Neural cell (in vitro differentiated cells): ENCODE measurements around the gene GAP43. TPM values are rescaled to one million over a fixed set of nuclear protein-coding genes. Genes with fewer than 3 reads are reported as not detected.

Source experiments
- H2AFZ ChIP-seq: fragments of 200-600, 300-800 bp; sonication (generic), shearing (Covaris generic); 2 replicates; pipeline ENCODE4 v1.6.0; 2014; ENCODE audit warnings: low read depth, mild to moderate bottlenecking, antibody characterized with exemption, low read length, moderate library complexity
- H3F3A ChIP-seq: fragments of 200-600 bp; shearing (Covaris generic); 2 replicates; pipeline ENCODE4 v1.6.1; 2016; ENCODE audit warnings: mild to moderate bottlenecking, moderate library complexity, mixed read lengths, antibody characterized with exemption, low read length; ENCODE audit not compliant: insufficient read depth, poor library complexity, severe bottlenecking
- H3K27ac ChIP-seq: fragments of 200-600, 300-800 bp; sonication (generic), shearing (Covaris generic); 2 replicates; pipeline ENCODE4 v1.5.1; 2014; ENCODE audit warnings: mild to moderate bottlenecking, low read length, moderate library complexity
- H3K27me3 ChIP-seq: fragments of 300-800, 200-600 bp; sonication (generic), shearing (Covaris generic); 2 replicates; pipeline ENCODE4 v1.6.0; 2014; ENCODE audit warnings: mild to moderate bottlenecking, low read depth, low read length, moderate library complexity; ENCODE audit not compliant: insufficient read depth
- H3K36me3 ChIP-seq: fragments of 300-800, 200-600 bp; sonication (generic), shearing (Covaris generic); 2 replicates; pipeline ENCODE4 v1.5.1; 2014; ENCODE audit warnings: mild to moderate bottlenecking, antibody characterized with exemption, low read length, moderate library complexity; ENCODE audit not compliant: insufficient read depth
- H3K4me2 ChIP-seq: fragments of 300-800, 200-600 bp; sonication (generic), shearing (Covaris generic); 2 replicates; pipeline ENCODE4 v1.6.0; 2014; ENCODE audit warnings: mild to moderate bottlenecking, low read length
- H3K4me3 ChIP-seq: fragments of 300-800, 200-600 bp; sonication (generic), shearing (Covaris generic); 2 replicates; pipeline ENCODE4 v1.5.1; 2014; ENCODE audit warnings: mild to moderate bottlenecking, low read length, moderate library complexity
- H3K79me2 ChIP-seq: fragments of 200-600 bp; shearing (Covaris generic); replicated peaks from 2 replicates; pipeline ENCODE4 v1.6.0; 2014; ENCODE audit warnings: mild to moderate bottlenecking, low read length, moderate library complexity; ENCODE audit not compliant: insufficient read depth
- H3K9ac ChIP-seq: fragments of 300-800, 200-600 bp; sonication (generic), shearing (Covaris generic); 2 replicates; pipeline ENCODE4 v1.6.1; 2016; ENCODE audit warnings: mild to moderate bottlenecking, low read length, mixed read lengths
- H3K9me2 ChIP-seq: fragments of 200-600 bp; shearing (Covaris generic); 2 replicates; pipeline ENCODE4 v1.6.1; 2016; ENCODE audit warnings: mild to moderate bottlenecking, low read length, mixed read lengths; ENCODE audit not compliant: insufficient read depth
- H3K9me3 ChIP-seq: fragments of 200-600, 300-800 bp; sonication (generic), shearing (Covaris generic); 2 replicates; pipeline ENCODE4 v1.6.1; 2016; ENCODE audit warnings: mild to moderate bottlenecking, mixed run types, low read length, moderate library complexity, mixed read lengths
- H4K20me1 ChIP-seq: fragments of 200-600 bp; shearing (Covaris generic); 2 replicates; pipeline ENCODE4 v1.6.1; 2016; ENCODE audit warnings: mild to moderate bottlenecking, mixed run types; ENCODE audit not compliant: insufficient read depth
- EP300 ChIP-seq: fragments of 450-650 bp; conservative IDR thresholded peaks from 2 replicates; pipeline ENCODE4 v1.6.1; 2014; ENCODE audit warnings: antibody characterized with exemption, mild to moderate bottlenecking, moderate library complexity; ENCODE audit not compliant: poor library complexity, severe bottlenecking
- EZH2 ChIP-seq: fragments of 200-600, 300-800 bp; shearing (Covaris generic), sonication (generic); IDR thresholded peaks from 2 replicates; pipeline ENCODE4 v1.6.1; 2014; ENCODE audit warnings: antibody characterized with exemption, low read length, borderline replicate concordance, mild to moderate bottlenecking; ENCODE audit not compliant: insufficient read depth, poor library complexity, severe bottlenecking
- MXI1 ChIP-seq: fragments of 450-650 bp; conservative IDR thresholded peaks from 2 replicates; pipeline ENCODE4 v1.6.1; 2014; ENCODE audit warnings: antibody characterized with exemption, mild to moderate bottlenecking; ENCODE audit not compliant: poor library complexity, severe bottlenecking
- POLR2AphosphoS5 ChIP-seq: IDR thresholded peaks from 2 replicates; pipeline ENCODE4 v1.6.1; 2012
- RAD21 ChIP-seq: fragments of 450-650 bp; conservative IDR thresholded peaks from 2 replicates; pipeline ENCODE4 v1.6.1; 2014; ENCODE audit warnings: antibody characterized with exemption, mild to moderate bottlenecking, moderate library complexity
- SMC3 ChIP-seq: fragments of 450-650 bp; conservative IDR thresholded peaks from 2 replicates; pipeline ENCODE4 v1.6.1; 2014; ENCODE audit warnings: antibody characterized with exemption, mild to moderate bottlenecking, moderate library complexity; ENCODE audit not compliant: poor library complexity
- TAF1 ChIP-seq: IDR thresholded peaks from 2 replicates; pipeline ENCODE4 v1.6.1; 2012; ENCODE audit warnings: low read depth
- polyA plus RNA-seq: library from polyadenylated mRNA; depleted of rRNA; stranded (reverse); fragments of >200 nt; gene quantifications from 2 replicates; pipeline ENCODE4 v1.2.3, GENCODE V29; 2014
- TF ChIP-seq, protein P1 (sequence below): fragments of 450-650 bp; IDR thresholded peaks from 2 replicates; pipeline ENCODE4 v1.5.1; 2014; ENCODE audit warnings: antibody characterized with exemption, mild to moderate bottlenecking, moderate library complexity; ENCODE audit not compliant: poor library complexity, severe bottlenecking
- TF ChIP-seq, protein P2 (sequence below): IDR thresholded peaks from 2 replicates; pipeline ENCODE4 v1.6.1; 2012; ENCODE audit warnings: borderline replicate concordance

Gene GAP43
- polyA plus RNA-seq, 1 donor from 2014 or later = 1,327 TPM

DNA sequence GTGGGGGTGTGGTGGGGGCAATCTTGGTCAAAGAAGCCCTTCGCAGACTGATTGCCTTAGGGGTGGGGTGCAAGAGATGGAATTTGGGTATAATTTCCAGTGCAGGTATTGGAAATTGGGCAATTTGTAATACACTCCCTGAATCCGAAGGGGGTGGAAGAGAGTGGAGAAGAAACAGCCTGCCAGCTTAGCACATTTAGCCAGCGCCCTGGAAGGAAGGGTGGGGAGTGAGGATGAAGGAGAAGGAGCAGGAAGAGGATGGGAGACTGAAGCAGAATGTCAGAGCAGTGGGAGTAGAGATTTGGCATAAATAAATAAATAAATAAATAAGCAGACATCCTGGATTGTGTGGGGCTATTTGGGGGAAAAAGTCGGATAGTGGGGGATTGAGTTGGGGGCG lies 1.6 kb downstream of the GAP43 start:
- TF ChIP-seq, protein P1, sequence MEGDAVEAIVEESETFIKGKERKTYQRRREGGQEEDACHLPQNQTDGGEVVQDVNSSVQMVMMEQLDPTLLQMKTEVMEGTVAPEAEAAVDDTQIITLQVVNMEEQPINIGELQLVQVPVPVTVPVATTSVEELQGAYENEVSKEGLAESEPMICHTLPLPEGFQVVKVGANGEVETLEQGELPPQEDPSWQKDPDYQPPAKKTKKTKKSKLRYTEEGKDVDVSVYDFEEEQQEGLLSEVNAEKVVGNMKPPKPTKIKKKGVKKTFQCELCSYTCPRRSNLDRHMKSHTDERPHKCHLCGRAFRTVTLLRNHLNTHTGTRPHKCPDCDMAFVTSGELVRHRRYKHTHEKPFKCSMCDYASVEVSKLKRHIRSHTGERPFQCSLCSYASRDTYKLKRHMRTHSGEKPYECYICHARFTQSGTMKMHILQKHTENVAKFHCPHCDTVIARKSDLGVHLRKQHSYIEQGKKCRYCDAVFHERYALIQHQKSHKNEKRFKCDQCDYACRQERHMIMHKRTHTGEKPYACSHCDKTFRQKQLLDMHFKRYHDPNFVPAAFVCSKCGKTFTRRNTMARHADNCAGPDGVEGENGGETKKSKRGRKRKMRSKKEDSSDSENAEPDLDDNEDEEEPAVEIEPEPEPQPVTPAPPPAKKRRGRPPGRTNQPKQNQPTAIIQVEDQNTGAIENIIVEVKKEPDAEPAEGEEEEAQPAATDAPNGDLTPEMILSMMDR = peak; percentile 5
- TF ChIP-seq EZH2 = no peak
- no peak for TF ChIP-seq MXI1
- peak; percentile 67 for TF ChIP-seq POLR2AphosphoS5
- no peak overlapping the region for H2AFZ ChIP-seq
- H3K27me3 ChIP-seq = no peaks in the 10 kb centered on the region
- H3K4me3 ChIP-seq = peak overlapping the region; percentile 74
- peak overlapping the region; percentile 98 for H3K9ac ChIP-seq
- H3K36me3 ChIP-seq = no peaks in the 10 kb centered on the region
- H3K27ac ChIP-seq = peak overlapping the region; percentile 98
- H3K9me2 ChIP-seq = no peaks in the 10 kb centered on the region
- peaks cover 16% of the 10 kb centered on the region for H3F3A ChIP-seq
- no peaks in the 10 kb centered on the region for H4K20me1 ChIP-seq
- peaks cover 65% of the 10 kb centered on the region for H3K79me2 ChIP-seq
- no peaks in the 10 kb centered on the region for H3K9me3 ChIP-seq
- H3K4me2 ChIP-seq = peak overlapping the region; percentile 95

- Histone ChIP-seq H3K36me3 (no peaks in the 10 kb centered on the region), H3K27me3 (no peaks in the 10 kb centered on the region), H3K9me3 (no peaks in the 10 kb centered on the region), H3K79me2 (peaks cover 76% of the 10 kb centered on the region), H3F3A (peaks cover 16% of the 10 kb centered on the region), H3K9ac (peak overlapping the region; percentile 98), H3K9me2 (no peaks in the 10 kb centered on the region), H3K4me3 (peak overlapping the region; percentile 74), H3K27ac (peak overlapping the region; percentile 98), H3K4me2 (peak overlapping the region; percentile 95), H2AFZ (no peak overlapping the region), H4K20me1 (no peaks in the 10 kb centered on the region)
- TF ChIP-seq TAF1 (peak; percentile 81), EZH2 (no peak), EP300 (peak; percentile 14), SMC3 (peak; percentile 67), POLR2AphosphoS5 (peak; percentile 78), MXI1 (peak; percentile 76), RAD21 (peak; percentile 69)
- TF ChIP-seq, protein P2, sequence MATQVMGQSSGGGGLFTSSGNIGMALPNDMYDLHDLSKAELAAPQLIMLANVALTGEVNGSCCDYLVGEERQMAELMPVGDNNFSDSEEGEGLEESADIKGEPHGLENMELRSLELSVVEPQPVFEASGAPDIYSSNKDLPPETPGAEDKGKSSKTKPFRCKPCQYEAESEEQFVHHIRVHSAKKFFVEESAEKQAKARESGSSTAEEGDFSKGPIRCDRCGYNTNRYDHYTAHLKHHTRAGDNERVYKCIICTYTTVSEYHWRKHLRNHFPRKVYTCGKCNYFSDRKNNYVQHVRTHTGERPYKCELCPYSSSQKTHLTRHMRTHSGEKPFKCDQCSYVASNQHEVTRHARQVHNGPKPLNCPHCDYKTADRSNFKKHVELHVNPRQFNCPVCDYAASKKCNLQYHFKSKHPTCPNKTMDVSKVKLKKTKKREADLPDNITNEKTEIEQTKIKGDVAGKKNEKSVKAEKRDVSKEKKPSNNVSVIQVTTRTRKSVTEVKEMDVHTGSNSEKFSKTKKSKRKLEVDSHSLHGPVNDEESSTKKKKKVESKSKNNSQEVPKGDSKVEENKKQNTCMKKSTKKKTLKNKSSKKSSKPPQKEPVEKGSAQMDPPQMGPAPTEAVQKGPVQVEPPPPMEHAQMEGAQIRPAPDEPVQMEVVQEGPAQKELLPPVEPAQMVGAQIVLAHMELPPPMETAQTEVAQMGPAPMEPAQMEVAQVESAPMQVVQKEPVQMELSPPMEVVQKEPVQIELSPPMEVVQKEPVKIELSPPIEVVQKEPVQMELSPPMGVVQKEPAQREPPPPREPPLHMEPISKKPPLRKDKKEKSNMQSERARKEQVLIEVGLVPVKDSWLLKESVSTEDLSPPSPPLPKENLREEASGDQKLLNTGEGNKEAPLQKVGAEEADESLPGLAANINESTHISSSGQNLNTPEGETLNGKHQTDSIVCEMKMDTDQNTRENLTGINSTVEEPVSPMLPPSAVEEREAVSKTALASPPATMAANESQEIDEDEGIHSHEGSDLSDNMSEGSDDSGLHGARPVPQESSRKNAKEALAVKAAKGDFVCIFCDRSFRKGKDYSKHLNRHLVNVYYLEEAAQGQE = peak; percentile 79
- TF ChIP-seq, protein P1 = peak; percentile 73
Observed at GRCh38 chr3:115626006-115626409, 2.7 kb downstream of the GAP43 start.
